ENCODE data around the gene TMEM79. TPM values are rescaled to one million over a fixed set of nuclear protein-coding genes. Genes with fewer than 3 reads are reported as not detected.

The TMEM79 gene
- total RNA-seq, 1 donor: 0.86 TPM

- peak; percentile 100 for DNase-seq (ENCODE audit: low read depth)
- TF ChIP-seq CTCF (IDR thresholded peaks at IDR 0.05; ENCODE audit: insufficient read depth, low read depth, low read length): no peak
- H3K4me3 ChIP-seq (ENCODE audit: low read depth, low read length): peak within 1 kb of the TSS; percentile 90
Observed at GRCh38 chr1:156338180-156338976, 54.3 kb downstream of the TMEM79 start, which contains the start of the genes CCT3 and TSACC. Gene CCT3, minus strand, starts transcription at chr1:156338292. Its CDS starts 108 bp downstream, at chr1:156338184. Gene TSACC, plus strand, starts transcription at chr1:156338526. Its CDS starts 1,232 bp downstream, at chr1:156339758.

Other genes with a start within 250 kb of the TMEM79 start
- 13.5 and 20.3 TPM in 2 replicates for gene UBQLN4, start 230.5 kb upstream of the TMEM79 start, total RNA-seq
- gene LAMTOR2, start 229.5 kb upstream of the TMEM79 start, total RNA-seq: 38.3 and 40.6 TPM in 2 replicates
- not detected in 2 replicates for gene RAB25, start 223.2 kb upstream of the TMEM79 start, total RNA-seq
- gene MEX3A, start 201.9 kb upstream of the TMEM79 start, total RNA-seq: 1.7 and 1.9 TPM in 2 replicates
- gene LMNA, start 169.6 kb upstream of the TMEM79 start, total RNA-seq: 694 and 1,059 TPM in 2 replicates
- 0.43 and 0.64 TPM in 2 replicates for gene SEMA4A, start 130.7 kb upstream of the TMEM79 start, total RNA-seq
- gene SLC25A44, start 90.2 kb upstream of the TMEM79 start, total RNA-seq: 17.1 and 18.6 TPM in 2 replicates
- 30.2 and 50.9 TPM in 2 replicates for gene PMF1, start 71.3 kb upstream of the TMEM79 start, total RNA-seq
- not detected in 2 replicates for gene BGLAP, start 42.1 kb upstream of the TMEM79 start, total RNA-seq
- 0.43 and 0.64 TPM in 2 replicates for gene PAQR6, start 36.3 kb upstream of the TMEM79 start, total RNA-seq
- 52.2 and 63.5 TPM in 2 replicates for gene SMG5, start 1.5 kb upstream of the TMEM79 start, total RNA-seq
- 55.3 and 55.4 TPM in 2 replicates for gene GLMP, start 11.4 kb downstream of the TMEM79 start, total RNA-seq
- 0.32 TPM in 1 of 2 replicates, not detected in the other for gene VHLL, start 15.0 kb downstream of the TMEM79 start, total RNA-seq
- 268 and 431 TPM in 2 replicates for gene CCT3, start 54.0 kb downstream of the TMEM79 start, total RNA-seq
- not detected in 2 replicates for gene TSACC, start 54.2 kb downstream of the TMEM79 start, total RNA-seq
- not detected in 2 replicates for gene RHBG, start 84.9 kb downstream of the TMEM79 start, total RNA-seq
- 10.0 and 10.8 TPM in 2 replicates for gene MEF2D, start 216.4 kb downstream of the TMEM79 start, total RNA-seq

Data from fibroblast of villous mesenchyme (primary cell).